Measurements from ENCODE around the gene ANKRD18B. TPM values are rescaled to one million over a fixed set of nuclear protein-coding genes. Genes with fewer than 3 reads are reported as not detected.
A peak's percentile ranks its signal among the peaks of the same experiment; 100 is the strongest.

The ANKRD18B gene
- total and polyA plus RNA-seq, 9 of the 15 experiments (the other 6 are each of a cell fraction or from before 2014, with no cell fraction given), result 0.43 to 12.6 (median 1.8) TPM

- TF ChIP-seq SP2 (IDR thresholded peaks at IDR 0.05; ENCODE audit: extremely low read depth, low read depth, low read length, poor library complexity, severe bottlenecking) (no peak), THRA (IDR thresholded peaks at IDR 0.05) (no peak), SMC3 (conservative IDR thresholded peaks at IDR 0.05; ENCODE audit: insufficient read depth, low read depth, low read length) (no peak), RAD21 (CRISPR knock-in tag; conservative IDR thresholded peaks at IDR 0.05 in 1 of 2, IDR thresholded peaks at IDR 0.05 in 1 of 2) (no peak), NFE2 (IDR thresholded peaks at IDR 0.05; ENCODE audit: low read depth) (no peak), POLR2AphosphoS5 (IDR thresholded peaks at IDR 0.05; ENCODE audit: control insufficient read depth, insufficient read depth, low read depth, low read length) (peak; percentile 55; the same call in 1 of the 2 replicates), E2F5 (CRISPR knock-in tag; IDR thresholded peaks at IDR 0.05) (no peak), DNMT1 (IDR thresholded peaks at IDR 0.05) (no peak), EP400 (IDR thresholded peaks at IDR 0.05) (peak; percentile 76), DMBX1 (CRISPR knock-in tag; IDR thresholded peaks at IDR 0.05; ENCODE audit: borderline replicate concordance) (no peak), SNAPC5 (CRISPR knock-in tag; IDR thresholded peaks at IDR 0.05) (no peak), RBM15 (IDR thresholded peaks at IDR 0.05; ENCODE audit: insufficient read depth, low read length) (no peak), CBFA2T2 (conservative IDR thresholded peaks at IDR 0.05) (no peak), ZBTB17 (CRISPR knock-in tag; IDR thresholded peaks at IDR 0.05) (no peak), CTBP1 (IDR thresholded peaks at IDR 0.05; ENCODE audit: borderline replicate concordance) (no peak), NUFIP1 (IDR thresholded peaks at IDR 0.05; ENCODE audit: partially characterized antibody) (no peak), ARID3B (CRISPR knock-in tag; IDR thresholded peaks at IDR 0.05; ENCODE audit: borderline replicate concordance) (no peak), AFF4 (CRISPR knock-in tag; IDR thresholded peaks at IDR 0.05) (no peak), IFI16 (CRISPR knock-in tag; IDR thresholded peaks at IDR 0.05) (no peak), CREM (IDR thresholded peaks at IDR 0.05; ENCODE audit: low read depth) (peak; percentile 96)
These were observed 13.5 kb upstream of the ANKRD18B start (continued) for GRCh38 chr9:33510262-33511183.
